GM10248 (cell line): ENCODE measurements around the gene BABAM2.

Experiments used
- CTCF ChIA-PET: fragments of 300-600 bp; sonication (Branson Sonifier 250); formaldehyde crosslinking; extraction: SDS; loops from one replicate; lab custom pipeline; 2021; ENCODE audit warnings: antibody characterized with exemption; lab: Yijun Ruan, JAX
- POLR2A ChIA-PET: fragments of 350-650 bp; sonication (Branson Sonifier 250); formaldehyde crosslinking; extraction: SDS; loops from one replicate; lab custom pipeline; 2020; ENCODE audit warnings: antibody characterized with exemption; lab: Yijun Ruan, JAX
- DNase-seq: peaks from one replicate; pipeline ENCODE4 v3.0.0; 2012; ENCODE audit errors: extremely low spot score
- TF ChIP-seq, protein P1 (sequence below): IDR thresholded peaks from 2 replicates; pipeline ENCODE4 v1.5.1; 2012; ENCODE audit warnings: mild to moderate bottlenecking, low read depth; ENCODE audit errors: extremely low read depth, missing control alignments, control extremely low read depth

Gene BABAM2

DNA sequence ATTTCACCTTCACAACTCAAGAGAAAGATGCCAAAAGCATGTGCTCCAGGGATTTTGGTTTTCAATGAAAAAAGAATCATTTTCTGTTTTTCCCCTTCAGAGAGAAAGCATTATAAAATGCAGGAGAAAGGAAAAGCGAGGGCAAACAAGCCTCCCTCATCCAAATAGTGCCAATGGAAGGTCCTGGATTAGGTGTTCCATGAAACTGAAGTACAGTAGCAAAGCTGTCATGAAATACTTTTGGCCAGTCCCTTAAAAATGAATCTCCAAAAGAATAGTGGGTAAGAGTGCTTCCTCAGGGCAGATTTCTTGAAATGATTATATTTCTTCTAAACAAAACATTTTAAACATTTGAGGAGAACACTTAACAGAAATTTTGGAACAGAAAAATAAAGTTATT, 320.0 kb downstream of the BABAM2 start:
- ChIA-PET POLR2A (no interaction called here), CTCF (no interaction called here)
- TF ChIP-seq, protein P1, sequence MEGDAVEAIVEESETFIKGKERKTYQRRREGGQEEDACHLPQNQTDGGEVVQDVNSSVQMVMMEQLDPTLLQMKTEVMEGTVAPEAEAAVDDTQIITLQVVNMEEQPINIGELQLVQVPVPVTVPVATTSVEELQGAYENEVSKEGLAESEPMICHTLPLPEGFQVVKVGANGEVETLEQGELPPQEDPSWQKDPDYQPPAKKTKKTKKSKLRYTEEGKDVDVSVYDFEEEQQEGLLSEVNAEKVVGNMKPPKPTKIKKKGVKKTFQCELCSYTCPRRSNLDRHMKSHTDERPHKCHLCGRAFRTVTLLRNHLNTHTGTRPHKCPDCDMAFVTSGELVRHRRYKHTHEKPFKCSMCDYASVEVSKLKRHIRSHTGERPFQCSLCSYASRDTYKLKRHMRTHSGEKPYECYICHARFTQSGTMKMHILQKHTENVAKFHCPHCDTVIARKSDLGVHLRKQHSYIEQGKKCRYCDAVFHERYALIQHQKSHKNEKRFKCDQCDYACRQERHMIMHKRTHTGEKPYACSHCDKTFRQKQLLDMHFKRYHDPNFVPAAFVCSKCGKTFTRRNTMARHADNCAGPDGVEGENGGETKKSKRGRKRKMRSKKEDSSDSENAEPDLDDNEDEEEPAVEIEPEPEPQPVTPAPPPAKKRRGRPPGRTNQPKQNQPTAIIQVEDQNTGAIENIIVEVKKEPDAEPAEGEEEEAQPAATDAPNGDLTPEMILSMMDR = no peak
- DNase-seq = no peak

DNA sequence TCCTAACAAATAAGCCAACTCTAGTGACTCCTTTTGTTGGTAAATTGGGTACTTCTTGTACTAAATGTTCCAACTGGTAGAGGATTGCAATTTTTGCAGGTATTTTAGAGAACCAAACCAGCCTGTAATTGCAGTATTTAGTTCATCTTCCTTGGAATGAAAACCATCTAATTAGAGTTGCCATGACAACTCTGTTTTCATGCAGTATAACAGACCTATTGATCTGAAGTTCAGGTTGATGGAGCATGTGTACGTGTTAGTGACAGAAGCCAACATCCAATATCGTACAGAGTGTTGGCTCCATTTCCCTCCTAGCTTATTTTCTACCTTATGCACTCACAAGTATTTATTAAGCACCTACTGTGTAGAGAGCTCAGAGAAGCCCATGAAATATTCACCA, 325.8 kb downstream of the BABAM2 start:
- ChIA-PET POLR2A (no interaction called here), CTCF (interaction anchor here (0.8 kb wide), 1 partner anchor 46 kb away, joined by 3 read pairs; no protein-coding TSS in a partner anchor)
- no peak for DNase-seq
- TF ChIP-seq, protein P1 = no peak

DNA sequence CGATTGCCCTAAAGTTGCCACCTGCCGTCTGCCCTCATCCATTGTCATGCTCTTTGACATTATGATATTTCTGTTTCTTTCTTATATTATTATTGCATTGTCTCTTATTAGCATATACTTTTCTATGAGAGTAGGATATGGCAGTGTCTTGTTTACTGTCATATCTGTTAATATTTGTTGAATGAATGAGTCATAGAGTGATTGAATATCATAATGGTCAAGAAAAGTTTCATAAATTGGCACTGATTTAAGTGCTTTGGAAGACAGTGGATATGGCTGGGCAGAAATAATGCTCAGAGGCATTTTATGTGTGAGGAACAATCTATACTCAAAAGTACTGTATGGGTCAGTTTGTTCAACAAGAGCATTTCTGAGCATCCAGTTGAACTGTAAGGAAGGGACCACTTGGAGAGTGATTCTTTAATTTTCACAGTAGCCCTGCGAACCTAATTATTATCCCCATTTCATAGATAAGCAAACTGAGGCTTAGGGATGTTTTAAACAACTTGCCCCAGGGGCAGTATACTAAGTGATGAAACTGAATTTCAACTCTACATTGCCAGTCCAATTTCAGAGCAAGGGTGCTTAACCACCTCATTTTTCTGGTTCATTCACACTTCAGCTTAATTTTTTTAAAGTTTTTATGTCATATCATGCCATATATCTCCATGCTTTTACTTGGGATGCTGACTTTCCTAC, 326.7 kb downstream of the BABAM2 start:
- ChIA-PET POLR2A (no interaction called here), CTCF (no interaction called here)
- DNase-seq = no peak
- TF ChIP-seq, protein P1 = no peak

DNA sequence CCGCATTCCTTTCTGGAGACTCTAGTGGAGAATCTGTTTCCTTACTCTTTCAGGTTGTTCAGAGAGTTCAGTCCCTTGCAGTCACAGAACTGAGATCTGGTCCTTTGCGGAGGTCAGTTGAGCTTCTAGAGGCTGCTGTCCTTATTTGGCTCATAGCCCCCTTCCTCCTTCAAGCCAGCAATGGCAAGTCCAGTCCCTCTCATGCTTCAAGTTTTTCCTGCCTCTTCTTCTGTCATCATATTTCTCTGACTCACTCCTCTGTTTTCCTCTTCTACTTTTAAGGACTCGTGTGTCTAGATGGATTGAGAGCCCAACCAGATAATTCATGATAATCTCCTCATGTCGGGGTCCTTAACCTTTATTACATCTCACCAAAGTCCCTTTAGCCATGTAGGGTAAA, 328.6 kb downstream of the BABAM2 start:
- DNase-seq = no peak
- POLR2A ChIA-PET = no interaction called here
- CTCF ChIA-PET = interaction anchor here (1.0 to 1.4 kb wide), 3 partner anchors 14 to 51 kb away, joined by 3 to 4 read pairs (median 4); no protein-coding TSS in a partner anchor
- TF ChIP-seq, protein P1 = no peak

DNA sequence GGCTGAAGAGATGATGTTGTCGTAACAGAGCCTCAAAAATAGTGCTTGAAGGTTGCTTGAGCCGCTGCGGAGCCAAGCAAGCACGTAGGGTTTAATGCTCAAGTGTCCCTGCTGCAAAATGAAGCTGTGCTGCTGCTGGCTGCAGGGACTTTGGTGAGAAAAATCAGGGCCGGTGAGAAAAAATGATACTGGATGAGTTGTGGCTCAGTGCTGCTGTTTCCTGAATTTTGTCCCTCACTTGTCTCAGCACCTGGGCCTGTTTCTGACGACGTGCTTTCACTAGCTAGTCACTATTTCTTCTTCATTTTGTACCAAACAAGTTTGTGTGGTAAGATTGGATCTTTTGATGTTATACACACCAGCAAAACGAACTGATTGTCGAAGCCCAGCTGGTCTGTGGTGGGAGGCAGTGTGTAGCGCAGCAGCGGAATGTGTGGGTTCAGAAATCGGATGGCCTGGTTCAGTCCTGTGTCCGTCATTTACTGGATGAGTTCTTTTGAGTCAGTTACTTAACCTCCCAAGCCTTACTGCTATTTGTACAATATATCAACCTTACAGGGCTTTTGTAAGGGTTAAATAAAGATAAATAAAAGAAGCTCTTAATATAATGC, 329.3 kb downstream of the BABAM2 start:
- CTCF ChIA-PET = interaction anchor here (1.4 kb wide), 2 partner anchors 20 to 50 kb away, joined by 3 to 4 read pairs; no protein-coding TSS in a partner anchor
- POLR2A ChIA-PET = no interaction called here
- TF ChIP-seq, protein P1 = no peak
- DNase-seq = no peak

DNA sequence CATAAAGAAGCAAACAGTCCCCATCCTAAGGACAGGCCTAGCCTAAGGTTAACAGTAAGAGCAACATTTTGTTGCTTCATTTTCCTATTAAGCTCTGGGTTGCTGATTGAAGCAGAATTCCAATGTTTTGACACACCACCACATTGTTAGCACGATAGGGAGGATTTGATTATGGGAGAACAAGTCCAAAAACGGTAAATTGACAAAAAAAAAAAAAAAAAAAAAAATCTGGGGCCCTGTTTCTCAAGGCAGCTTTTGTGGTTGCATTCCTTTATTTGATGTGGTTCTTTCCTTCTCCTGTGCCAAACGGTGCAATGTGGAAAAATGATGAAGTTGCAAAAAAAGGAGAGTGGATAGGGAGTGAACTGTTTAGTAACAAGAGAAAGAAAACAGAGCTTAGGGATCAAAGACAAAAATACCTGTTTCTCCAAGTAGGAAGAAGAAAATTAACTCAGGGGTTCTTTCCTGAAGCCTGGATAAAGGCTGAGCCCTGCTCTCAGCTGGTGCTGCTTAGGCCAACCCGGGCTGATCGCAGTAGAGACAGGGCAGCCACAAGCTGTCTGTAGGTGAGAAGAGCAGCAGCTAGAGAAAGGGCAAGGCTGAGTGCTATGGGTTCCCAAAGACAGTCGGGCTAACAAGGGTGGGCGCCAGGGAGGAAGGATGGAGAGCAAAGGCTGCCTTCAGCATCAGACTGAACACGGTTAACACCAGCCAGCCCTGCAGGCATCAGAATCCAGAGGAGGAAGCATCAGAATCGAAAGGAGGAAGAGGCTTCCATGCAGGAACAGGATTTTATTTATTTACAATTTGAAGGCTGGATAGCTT, 334.3 kb downstream of the BABAM2 start:
- TF ChIP-seq, protein P1 = no peak
- POLR2A ChIA-PET = interaction anchor here (0.5 kb wide), 1 partner anchor 109 kb away, joined by 3 read pairs; no protein-coding TSS in a partner anchor
- DNase-seq = no peak
- CTCF ChIA-PET = interaction anchor here (0.8 to 1.7 kb wide), 4 partner anchors 11 to 49 kb away, joined by 3 to 4 read pairs (median 4); no protein-coding TSS in a partner anchor
